SH-SY5Y (cell line): ENCODE measurements around the gene MAP2K3.

ENCODE experiments used
- GATA2 ChIP-seq: IDR thresholded peaks from 2 replicates; pipeline ENCODE4 v1.6.1; 2011; ENCODE audit warnings: mild to moderate bottlenecking, low read depth, low read length
- GATA3 ChIP-seq: IDR thresholded peaks from 2 replicates; pipeline ENCODE4 v1.6.1; 2011; ENCODE audit warnings: low read depth, mild to moderate bottlenecking, low read length, moderate library complexity

GRCh38 chr17:21300601-21301571 lies 16.4 kb downstream of the MAP2K3 start:
- no peak for TF ChIP-seq GATA3
- no peak for TF ChIP-seq GATA2
